NB4 (cell line): Measurements from ENCODE around the gene NUDT1.

Experiments used
- POLR2A ChIP-seq: IDR thresholded peaks from 2 replicates; pipeline ENCODE4 v1.6.1; 2011; ENCODE audit warnings: mild to moderate bottlenecking; ENCODE audit not compliant: insufficient read length; ENCODE audit errors: extremely low read depth
- TF ChIP-seq, protein P1 (sequence below): IDR thresholded peaks from one replicate; pipeline ENCODE4 v1.5.1; 2012; ENCODE audit warnings: low read depth, low read length

DNA sequence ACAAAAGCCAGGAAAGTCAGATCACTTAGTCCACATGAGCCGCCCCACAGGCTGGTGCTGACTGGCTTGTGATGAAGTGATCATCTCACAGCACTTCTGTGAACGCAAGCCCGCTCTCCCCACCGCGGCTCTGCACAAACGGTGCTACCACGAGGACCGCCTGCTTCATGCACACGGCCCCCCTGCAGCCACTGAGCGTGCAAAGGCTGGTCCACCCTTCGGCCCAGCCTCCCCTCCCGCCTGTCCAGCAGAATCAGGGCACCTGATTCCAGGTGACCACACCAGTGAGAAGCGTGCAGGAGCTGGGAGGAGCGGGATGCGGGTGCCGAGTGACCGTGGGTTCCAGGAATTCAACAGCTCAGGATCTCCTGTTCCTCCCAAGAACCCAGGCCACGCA is 41.4 kb upstream of the NUDT1 start:
- TF ChIP-seq, protein P1, sequence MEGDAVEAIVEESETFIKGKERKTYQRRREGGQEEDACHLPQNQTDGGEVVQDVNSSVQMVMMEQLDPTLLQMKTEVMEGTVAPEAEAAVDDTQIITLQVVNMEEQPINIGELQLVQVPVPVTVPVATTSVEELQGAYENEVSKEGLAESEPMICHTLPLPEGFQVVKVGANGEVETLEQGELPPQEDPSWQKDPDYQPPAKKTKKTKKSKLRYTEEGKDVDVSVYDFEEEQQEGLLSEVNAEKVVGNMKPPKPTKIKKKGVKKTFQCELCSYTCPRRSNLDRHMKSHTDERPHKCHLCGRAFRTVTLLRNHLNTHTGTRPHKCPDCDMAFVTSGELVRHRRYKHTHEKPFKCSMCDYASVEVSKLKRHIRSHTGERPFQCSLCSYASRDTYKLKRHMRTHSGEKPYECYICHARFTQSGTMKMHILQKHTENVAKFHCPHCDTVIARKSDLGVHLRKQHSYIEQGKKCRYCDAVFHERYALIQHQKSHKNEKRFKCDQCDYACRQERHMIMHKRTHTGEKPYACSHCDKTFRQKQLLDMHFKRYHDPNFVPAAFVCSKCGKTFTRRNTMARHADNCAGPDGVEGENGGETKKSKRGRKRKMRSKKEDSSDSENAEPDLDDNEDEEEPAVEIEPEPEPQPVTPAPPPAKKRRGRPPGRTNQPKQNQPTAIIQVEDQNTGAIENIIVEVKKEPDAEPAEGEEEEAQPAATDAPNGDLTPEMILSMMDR, result no peak
- TF ChIP-seq POLR2A, result no peak
